HG02973 (cell line): ENCODE data around the gene ALK.
A peak's percentile ranks its signal among the peaks of the same experiment; 100 is the strongest.

ENCODE experiments used
- ATAC-seq: cut with Tn5 transposase; IDR thresholded peaks from one replicate; pipeline ENCODE4 v1.9.1; 2021; ENCODE audit warnings: moderate library complexity; ENCODE audit not compliant: unreplicated experiment

ALK gene

GRCh38 chr2:29218550-29219125 lies 702.7 kb downstream of the ALK start:
- no peak for ATAC-seq

- ATAC-seq: no peak
Observed at GRCh38 chr2:29218071-29218470, 703.3 kb downstream of the ALK start.

GRCh38 chr2:29216609-29216909 lies 704.8 kb downstream of the ALK start:
- no peak for ATAC-seq

DNA sequence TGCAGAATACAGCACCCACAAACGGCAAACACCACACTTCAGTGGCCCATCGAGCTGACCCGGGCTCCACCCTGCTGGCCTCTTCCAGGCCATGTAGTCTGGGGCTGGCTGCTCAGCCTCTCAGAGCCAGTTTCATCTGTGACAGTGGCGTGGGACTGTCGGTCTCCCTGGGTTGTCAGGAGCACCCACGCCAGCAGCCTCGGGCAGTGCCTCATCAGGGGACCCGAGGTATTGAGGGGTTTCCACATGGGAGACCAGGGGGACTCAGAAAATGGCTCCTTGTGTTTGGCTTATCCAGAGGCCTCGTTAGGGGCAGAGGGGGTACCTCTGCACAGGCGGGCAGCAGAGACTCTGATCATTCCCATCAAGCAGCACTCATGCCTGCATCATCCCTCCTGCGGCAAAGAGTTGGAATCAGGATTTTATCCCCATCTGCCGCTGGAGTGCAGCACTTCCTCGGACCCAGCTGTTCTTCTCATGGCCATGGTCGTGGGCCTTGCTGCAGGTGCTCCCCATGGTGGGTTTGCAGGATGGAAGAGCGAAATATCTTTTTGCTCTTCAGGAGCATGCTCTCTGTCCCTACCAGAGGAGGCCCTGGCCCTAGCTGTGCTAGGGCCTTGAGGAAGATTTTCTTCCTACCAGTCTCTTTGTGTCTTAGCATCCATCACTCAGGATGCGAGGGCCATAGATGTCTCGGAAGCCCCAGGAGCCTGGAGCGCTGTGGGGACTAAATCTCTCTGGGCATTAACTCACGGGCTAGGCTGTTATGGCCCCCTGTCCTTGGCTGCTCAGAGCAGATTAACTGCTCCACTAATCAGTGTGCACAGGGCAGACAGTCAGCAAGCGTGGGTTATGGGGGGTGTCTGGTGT lies 705.4 kb downstream of the ALK start:
- no peak for ATAC-seq

DNA sequence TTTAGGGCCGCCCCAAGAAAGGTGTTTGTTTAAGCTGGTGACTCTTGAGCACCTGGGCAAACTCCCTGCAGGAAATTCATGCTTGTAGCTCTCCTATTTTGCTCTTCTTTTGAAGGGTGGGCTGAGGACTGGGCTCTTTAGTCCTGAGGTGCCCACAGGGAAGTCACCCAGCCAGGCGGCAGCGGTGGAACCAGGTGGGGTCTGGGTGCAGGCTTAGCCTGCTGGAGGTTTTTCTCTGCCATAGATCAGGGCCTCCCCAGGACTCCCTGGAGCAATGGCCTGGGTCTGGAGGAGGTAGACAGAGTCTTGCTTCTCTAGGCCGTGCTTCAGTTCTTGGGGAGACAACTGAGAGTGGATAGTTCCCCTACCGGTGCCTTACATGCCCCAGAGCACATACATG lies 706.3 kb downstream of the ALK start:
- no peak for ATAC-seq

- no peak for ATAC-seq
Observed at GRCh38 chr2:29213888-29214291, 707.5 kb downstream of the ALK start.

DNA sequence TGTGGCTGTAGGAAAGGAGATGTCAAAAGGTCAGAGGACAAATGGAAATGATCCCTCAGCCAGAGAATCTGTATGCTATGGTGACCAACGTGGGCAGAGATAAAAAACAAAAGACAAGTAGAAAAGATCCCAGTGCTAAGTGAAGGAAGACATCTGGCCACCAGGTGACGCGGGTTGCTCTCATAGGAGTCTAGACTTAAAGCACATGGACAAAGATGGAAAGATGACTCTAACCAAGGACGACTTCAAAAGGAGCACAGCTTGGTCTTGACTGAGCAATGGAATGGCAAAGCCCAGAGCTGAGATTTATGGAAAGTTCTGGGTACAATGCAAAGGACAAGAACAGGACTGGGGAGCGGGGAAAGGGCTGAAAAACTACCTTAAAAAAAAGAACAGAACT lies 709.4 kb downstream of the ALK start:
- no peak for ATAC-seq

- ATAC-seq: no peak
Observed at GRCh38 chr2:29209551-29209950, 711.8 kb downstream of the ALK start.

GRCh38 chr2:29207352-29208148 lies 713.8 kb downstream of the ALK start:
- no peak for ATAC-seq

DNA sequence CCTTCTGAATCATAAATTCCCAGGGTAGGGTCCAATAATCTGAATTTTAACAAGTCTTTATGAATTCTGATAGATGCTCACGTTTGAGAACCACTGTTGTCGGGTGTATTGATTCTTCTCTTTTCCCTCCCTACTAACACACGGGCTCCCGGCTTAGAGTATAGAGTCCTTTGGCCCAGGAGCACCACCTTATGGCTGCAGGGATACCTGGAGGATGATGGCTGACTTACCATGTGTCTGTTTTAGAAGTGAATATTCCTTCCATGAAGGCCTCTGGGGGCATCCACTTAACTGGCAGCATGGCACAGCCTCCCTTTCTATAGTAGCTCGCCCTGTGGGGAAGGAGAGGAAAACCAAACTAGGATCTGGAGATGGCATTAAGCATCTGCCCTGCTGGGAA lies 714.4 kb downstream of the ALK start:
- ATAC-seq: no peak

- ATAC-seq: no peak
Observed at GRCh38 chr2:29202819-29203495, 718.4 kb downstream of the ALK start.

DNA sequence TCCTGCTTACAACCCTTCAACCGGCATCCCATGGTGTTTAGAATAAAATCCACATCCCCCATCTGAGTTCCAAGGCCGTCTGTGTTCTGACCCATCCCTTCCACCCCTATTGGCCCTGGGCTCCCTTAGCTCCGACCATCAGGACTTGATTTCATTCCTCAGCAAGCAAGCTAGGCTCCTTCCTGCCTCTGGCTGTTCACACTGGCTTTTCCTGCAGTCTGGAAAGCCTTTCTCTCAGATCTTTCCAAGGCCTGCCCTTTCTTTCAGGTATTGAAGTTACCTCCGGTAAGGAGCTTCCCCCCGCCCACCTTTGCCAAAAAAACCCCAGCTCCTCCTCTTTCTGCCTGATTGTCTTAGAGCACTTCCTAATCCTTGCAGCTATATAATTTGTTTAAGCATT lies 719.4 kb downstream of the ALK start:
- ATAC-seq: no peak

GRCh38 chr2:29196792-29197788 lies 724.3 kb downstream of the ALK start:
- ATAC-seq: no peak

- ATAC-seq: no peak
Observed at GRCh38 chr2:29195796-29196195, 725.6 kb downstream of the ALK start.

GRCh38 chr2:29193681-29194080 lies 727.7 kb downstream of the ALK start:
- ATAC-seq: no peak

DNA sequence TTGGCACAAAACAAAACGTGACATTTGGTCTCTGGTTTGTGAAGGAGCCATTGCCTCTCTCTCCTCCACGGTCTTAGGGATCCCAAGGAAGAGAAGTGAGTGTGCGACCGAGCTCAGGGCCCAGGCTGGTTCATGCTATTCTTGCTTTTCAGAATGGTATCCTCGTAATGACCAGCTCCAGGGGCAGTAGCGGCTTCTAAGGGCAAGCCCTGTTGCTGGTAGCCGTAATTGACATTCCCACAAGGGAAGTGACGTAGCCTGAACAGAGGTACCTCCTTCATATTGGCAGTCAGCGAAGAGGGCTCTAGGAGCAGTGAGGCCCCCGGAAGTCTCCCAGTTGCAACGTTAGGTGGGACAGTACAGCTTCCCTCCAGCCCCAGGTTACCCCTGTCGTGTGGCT lies 728.3 kb downstream of the ALK start:
- ATAC-seq: no peak

DNA sequence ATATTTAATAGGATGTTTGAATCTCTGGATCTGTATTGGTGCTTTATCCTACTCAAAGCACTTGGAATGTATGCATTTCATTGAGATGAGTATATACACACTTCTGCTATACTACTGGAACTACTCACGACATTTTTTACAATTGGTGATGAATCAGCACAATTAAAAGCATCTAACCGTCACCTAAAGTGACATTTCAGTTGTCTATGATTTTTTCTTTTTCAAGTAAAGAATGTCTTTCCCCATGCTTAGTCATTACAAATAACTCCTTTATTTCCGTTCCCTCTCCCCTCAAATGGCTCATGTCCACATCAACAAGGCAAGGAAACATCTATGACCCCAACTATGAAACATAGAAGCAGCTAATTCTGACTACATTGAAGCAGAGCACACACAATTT lies 728.9 kb downstream of the ALK start:
- no peak for ATAC-seq

DNA sequence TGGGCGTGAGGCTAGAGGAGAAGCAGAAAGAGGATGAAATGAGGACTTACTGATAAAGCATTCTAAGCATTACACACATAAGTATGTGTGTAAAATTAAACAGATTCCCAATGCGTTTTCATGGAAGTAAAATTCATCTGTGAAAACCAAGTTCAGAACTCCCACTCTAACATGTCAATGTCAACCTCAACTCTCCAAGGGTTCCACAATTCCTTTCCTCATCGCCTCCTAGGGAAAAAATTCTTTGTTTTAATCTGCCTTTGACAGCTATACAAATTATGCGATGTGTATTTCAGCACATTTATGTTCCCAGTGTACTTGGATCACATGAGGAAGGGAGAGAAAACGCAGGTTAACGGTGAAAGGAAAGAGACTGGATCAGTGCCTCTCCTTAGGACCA lies 729.6 kb downstream of the ALK start:
- ATAC-seq: no peak

- ATAC-seq: peak; percentile 66
Observed at GRCh38 chr2:29189052-29189451, 732.3 kb downstream of the ALK start.

GRCh38 chr2:29187926-29188325 lies 733.5 kb downstream of the ALK start:
- ATAC-seq: no peak
